ENCODE results near the gene GALNT10.

GALNT10 gene

DNA sequence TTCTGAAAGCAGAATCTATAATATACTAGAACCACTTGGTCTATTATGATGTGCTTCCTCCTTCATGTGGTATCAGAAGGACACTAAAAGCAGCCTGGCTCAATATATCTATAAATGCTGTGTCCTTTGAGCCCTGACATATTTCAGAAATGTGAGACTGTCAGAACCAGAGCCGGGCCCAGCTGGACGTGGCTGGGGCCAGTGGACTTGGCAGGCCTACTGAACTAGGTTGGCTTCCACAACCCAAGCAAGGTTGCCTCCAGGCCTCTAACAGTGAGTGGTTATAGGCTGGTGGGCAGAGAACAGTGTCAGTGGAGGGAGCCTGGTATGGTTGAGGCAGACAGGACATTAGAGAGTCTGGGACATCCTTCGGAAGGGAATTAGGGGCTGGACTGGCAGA is 78.9 kb downstream of the GALNT10 start:
- DNase-seq (ENCODE audit: low spot score) = no peak
- TF ChIP-seq CTCF (IDR thresholded peaks at IDR 0.05; ENCODE audit: extremely low read depth, missing control alignments) = no peak

- no peak for DNase-seq (ENCODE audit: low spot score)
- no peak for TF ChIP-seq CTCF (IDR thresholded peaks at IDR 0.05; ENCODE audit: extremely low read depth, missing control alignments)
These were observed 80.9 kb downstream of the GALNT10 start for GRCh38 chr5:154271466-154271865.

DNA sequence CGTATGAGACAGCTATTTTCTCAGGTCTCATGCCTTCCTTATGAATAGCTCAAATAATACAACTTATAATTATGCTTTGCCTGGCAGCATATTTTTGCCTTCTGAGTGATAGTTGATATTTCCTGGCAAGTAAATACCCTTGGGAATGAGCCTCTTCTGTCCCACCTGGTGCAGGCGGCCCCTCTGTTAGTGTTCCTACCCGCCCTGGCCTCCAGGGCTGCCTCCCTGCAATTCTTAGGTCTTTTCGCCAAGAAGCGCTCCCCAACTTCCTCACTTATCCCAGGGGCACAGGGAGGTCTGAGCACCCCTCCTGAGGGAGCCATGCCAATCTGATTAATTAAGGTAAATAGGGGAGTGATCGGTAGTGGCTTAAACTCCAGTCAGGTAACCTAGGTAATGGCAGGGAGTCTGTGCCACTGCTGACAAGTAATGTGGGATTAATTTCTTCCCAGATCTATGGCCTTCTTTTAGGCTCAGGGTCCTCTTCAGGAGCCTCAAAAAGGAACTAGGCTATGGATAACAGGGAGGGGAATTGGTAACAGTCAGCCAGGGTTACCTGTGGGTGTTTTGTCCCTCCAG is 81.5 kb downstream of the GALNT10 start:
- TF ChIP-seq CTCF (IDR thresholded peaks at IDR 0.05; ENCODE audit: extremely low read depth, missing control alignments) = no peak
- no peak for DNase-seq (ENCODE audit: low spot score)

- peak; percentile 39 for DNase-seq (ENCODE audit: low spot score)
- no peak for TF ChIP-seq CTCF (IDR thresholded peaks at IDR 0.05; ENCODE audit: extremely low read depth, missing control alignments)
These were observed 82.6 kb downstream of the GALNT10 start for GRCh38 chr5:154273028-154273617.

DNA sequence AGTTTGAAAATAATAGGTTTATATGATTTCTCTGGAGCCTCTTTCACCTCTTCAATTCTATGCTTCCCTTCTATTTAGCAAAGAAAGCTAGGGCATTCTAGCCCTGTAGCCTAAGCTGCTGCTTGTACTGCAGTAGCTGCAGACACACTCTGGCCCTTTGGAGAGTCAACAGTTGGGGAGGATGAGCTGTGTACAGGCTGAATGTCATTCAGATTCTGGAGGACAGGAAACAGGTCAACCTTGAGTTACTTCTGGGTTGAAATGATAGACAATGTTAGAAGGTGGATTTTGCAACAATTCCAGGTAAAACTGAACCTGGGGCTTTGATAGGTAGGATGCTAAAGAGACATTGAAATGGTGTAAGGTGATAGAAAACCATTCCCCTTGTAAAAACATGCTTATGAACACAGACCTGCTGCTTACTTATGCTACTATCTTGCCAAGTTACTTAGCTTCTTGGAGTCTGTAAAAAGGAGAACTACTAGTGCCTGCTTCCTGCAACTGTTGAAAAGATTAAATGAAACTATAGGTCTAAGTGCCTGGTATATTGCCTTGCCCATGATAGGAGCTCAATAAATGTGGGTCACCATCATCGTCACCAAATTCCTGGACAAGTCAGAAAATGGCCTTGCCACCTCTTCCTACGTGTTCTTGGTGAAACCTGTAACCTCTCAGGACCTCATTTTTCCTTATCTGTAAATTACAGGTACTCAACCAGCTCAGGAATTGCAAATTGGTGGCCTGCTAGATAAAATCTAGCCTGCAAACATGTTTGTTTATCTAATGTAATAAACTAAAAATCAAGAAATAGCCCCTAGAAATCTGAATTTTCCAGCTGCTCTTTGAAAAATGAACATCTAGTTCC is 83.7 kb downstream of the GALNT10 start:
- no peak for TF ChIP-seq CTCF (IDR thresholded peaks at IDR 0.05; ENCODE audit: extremely low read depth, missing control alignments)
- no peak for DNase-seq (ENCODE audit: low spot score)

GRCh38 chr5:154274828-154275185 is 84.3 kb downstream of the GALNT10 start:
- no peak for TF ChIP-seq CTCF (IDR thresholded peaks at IDR 0.05; ENCODE audit: extremely low read depth, missing control alignments)
- DNase-seq (ENCODE audit: low spot score) = no peak

DNA sequence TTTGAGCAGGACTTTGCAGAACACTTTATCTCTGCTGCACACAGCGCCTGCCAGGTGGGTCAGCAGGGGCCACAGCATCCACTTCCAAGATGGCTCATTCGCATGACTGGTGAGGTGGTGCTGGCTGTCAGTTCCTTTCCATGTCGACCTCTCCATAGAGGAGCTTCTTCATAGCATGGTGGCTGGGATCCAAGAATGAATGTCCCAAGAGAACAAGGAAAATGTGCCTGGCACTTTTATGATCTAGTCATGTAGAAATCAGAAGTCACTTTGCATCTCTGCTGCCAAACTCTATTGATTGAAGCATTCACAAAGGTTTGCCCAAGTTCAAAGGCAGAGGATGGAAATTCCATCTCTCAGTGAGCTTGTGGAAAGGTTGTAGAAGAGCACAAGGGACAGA is 85.0 kb downstream of the GALNT10 start:
- TF ChIP-seq CTCF (IDR thresholded peaks at IDR 0.05; ENCODE audit: extremely low read depth, missing control alignments) = no peak
- DNase-seq (ENCODE audit: low spot score) = no peak

Data from GM20000 (cell line).